ENCODE data around the gene GM2A.
A peak's percentile ranks its signal among the peaks of the same experiment; 100 is the strongest.
"Not testable (repeated sequence)": the region's sequence is repeated elsewhere in the genome, so short reads cannot be mapped to it uniquely, and the experiment has no call there.

GM2A gene

DNA sequence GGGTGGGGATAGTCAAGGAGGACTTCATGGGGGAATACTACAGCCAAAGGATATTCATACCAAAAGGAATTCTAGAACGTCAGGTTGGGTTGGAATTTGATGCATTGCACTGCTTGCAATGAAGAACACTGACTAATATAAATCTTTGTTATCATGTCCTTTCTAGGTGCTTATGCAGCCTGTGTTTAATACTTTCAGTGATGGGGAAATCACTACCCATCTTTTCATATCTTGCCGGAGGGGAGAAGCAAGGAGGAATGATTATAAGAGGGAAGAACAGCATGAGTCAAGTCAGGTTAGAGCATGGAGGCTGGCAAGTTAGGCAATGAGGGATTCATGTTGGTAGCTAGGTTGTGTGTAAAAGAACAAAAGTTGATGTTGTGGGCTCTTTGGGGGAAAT, 24.0 kb upstream of the GM2A start:
- no peak for DNase-seq (ENCODE audit: low read depth)

DNA sequence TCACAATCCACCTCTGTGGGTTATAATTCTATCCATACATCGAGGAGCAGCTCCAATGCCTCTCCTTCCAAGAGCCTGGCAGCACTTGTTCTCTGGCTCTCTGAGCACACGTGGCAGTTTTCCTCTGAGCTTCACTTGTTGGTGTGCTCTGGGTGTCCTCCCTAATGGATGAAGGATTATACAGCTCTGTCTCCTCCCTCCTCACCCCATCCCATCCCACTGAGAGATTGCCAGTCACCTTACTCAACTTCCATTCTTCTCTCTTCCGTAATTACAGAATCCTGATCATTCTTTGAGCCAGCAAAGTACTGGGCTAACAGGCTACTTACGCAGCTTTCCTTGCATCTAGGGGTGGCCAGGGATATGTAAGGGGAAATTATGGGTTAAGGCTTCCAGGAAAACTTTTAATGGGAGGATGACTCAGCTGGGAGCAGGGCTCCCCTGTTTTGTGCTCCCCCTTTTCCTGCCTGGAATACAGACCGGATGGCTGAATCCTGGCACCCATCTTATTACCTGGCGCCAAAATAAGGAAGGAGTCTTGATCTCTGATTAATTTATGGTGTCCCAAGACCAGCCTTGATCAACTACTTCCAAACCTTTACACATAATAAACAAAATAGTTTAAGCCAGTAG, 22.8 kb upstream of the GM2A start:
- DNase-seq (ENCODE audit: low read depth), result no peak

DNA sequence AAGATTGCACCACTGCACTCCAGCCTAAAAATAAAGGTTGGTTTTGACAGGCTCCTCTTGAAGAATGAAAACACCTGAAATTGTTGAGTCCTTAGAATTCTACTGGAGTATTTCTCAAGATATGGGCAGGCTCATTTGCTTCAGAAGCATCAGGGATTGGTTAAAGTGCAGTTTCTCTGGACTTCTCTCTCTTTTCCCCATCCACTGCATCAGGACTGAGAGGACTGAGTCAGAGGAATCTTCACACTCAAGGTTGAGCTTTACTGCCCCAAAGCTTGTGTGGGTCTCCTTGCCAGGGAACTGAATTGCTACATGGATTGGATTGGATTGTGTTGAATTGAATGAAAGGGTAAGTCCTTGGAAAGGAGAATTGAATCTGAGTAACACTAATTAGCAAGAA, 21.6 kb upstream of the GM2A start:
- no peak for DNase-seq (ENCODE audit: low read depth)

DNA sequence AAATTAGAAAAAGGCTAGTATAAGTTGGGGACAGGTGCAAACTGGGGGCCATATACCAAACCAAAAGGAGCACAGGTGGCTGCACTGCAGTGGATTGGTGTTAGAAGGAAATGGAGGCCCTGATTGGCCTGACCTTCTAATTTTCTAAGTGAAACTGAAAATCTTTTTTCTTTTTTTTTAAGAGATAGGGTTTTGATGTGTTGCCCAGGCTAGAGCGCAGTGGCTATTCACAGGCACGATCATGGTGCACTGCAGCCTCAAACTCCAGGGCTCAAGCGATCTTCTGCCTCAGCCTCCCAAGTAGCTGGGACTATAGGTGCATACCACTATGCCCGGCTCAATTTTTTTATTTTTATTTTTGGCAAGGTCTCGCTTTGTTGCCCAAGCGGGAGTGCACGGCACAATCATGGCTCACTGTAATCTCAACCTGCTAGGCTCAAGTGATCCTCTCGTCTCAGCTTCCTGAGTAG, 19.3 kb upstream of the GM2A start:
- DNase-seq (ENCODE audit: low read depth), result no peak

DNA sequence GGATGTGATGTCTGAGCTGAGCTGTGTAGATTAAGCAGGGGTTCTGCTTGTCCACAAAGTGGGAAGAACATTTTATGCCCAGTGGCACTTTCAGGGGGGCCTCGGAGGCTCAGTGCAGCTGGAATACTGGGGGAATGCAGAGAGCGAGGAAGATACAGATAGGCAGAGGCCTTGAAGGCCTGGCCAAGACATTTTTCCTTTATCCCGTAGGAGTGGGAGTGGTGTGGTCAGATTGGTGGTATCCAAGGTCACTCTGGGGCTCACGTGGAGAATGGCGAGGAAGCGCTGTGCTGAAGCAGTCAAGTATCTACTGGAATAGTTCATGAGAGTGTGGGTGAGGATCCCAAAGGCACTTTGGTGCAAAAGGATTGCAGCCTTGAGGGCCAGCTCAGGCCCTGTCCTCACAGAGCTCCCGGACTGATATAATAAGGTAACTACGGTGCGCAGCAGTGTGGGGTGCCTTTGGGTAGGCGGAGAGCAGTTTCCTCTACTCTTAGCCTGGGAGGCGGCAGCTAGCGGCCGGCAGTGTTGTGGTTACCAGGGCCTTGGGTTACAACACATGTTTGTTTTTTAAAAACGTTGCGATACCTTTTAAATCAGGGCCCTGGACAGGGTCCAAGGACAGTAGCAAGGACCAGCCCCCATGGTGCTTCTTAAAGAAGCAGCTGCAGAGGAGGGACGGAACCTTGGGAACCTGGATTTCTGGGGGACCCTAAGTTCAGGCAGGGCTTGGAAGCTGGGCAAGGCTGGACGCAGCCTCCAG, 18.3 kb upstream of the GM2A start:
- DNase-seq (ENCODE audit: low read depth), result peak; percentile 56

DNA sequence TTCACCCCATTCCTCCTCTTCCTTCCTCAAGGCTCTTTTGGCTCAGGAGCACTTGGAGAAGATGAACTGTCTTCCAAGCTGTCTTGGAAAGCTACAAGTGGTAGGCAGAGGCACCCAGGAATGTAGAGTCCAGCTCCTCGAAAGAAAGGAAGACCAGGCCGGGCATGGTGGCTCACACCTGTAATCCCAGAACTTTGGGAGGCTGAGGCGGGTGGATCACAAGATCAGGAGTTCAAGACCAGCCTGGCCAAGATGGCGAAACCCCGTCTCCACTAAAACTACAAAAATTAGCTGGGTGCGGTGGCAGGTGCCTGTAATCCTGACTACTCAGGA, 17.8 kb upstream of the GM2A start:
- DNase-seq (ENCODE audit: low read depth), result not testable (repeated sequence)

DNA sequence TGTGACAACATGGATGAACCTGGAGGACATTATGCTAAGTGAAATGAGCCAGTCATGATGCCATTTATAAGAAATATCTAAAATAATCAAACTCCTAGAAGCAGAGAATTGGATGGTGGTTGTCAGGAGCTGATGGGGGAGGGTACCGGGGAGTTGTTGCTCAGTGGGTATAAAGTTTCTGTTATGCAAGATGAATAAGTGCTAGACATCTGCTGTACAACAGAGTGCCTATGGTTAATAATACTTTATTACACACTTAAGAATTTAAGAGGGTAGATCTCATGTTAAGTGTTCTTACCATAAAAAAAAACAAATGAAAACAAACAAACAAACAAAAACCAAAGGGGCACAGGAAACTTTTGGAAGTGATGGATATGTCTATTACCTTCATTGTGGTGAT, 16.1 kb upstream of the GM2A start:
- no peak for DNase-seq (ENCODE audit: low read depth)

DNA sequence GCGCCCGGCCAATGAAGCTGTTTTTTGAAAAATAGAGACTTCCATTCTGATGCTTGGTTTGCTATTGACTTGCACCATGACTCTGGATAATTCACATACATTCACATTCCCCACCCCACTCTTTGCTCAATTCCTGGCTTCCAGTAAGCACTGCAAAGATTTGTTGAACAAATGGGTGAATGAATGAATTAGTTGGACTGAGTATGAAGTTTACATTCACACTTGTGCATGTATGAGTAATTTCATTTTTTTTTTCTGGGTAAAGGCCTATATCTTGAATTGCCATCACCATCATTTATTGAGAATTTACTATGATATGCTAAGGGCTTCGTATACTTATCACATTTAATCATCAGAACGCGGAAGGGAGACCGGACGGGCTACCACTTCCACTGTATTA, 15.3 kb upstream of the GM2A start:
- no peak for DNase-seq (ENCODE audit: low read depth)

DNA sequence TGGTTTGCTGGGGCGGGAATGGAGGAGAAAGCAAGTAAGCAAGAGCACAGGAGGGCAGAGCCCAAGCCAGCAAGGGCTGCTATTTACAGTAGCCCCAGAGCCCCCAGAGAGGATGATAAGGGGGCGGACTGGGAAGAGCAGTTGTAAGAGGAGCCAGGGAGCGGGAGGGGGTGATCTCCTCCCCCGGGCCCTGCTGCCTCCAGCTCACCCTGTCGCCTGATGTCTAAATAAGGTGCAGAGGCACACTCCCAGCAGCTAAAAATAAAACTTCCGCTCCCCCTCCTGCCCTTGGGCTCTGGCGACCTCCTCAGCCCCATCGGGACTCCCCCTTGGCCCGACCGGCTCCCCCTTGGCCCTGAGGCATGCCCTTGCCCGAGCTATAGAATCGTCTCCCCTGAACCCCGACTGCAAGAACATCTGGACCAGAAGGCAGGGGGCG, 14.7 kb upstream of the GM2A start:
- no peak for DNase-seq (ENCODE audit: low read depth)

DNA sequence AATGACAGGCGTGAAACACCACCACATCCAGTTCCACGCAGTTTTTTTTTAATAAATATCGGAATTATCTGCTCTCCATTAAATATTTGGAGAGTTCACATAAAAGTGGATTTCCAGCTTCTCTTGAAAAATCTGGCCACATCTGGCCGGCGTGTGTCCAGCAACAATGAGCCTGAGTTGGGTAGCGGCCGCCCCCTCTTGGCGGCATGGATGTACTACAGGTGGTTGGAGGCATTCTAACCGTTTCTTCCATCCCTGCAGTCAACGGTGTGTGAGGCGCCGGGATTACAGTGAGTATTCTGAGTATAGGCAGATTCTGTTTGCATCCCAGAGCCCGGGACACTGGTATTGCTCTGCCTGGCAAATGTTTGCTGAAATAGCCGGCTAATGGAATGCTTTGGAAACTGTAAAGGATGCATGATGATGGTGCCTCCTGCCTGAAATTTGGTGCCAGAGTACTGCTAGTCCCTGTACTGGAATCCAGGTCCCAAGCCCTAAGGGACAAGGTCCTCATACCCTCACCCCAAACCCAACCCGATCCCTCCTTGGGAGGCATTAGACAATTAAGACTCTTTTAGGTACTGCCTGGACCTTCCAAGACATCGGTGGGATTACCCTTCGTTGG, 13.6 kb upstream of the GM2A start:
- DNase-seq (ENCODE audit: low read depth), result peak; percentile 36

DNA sequence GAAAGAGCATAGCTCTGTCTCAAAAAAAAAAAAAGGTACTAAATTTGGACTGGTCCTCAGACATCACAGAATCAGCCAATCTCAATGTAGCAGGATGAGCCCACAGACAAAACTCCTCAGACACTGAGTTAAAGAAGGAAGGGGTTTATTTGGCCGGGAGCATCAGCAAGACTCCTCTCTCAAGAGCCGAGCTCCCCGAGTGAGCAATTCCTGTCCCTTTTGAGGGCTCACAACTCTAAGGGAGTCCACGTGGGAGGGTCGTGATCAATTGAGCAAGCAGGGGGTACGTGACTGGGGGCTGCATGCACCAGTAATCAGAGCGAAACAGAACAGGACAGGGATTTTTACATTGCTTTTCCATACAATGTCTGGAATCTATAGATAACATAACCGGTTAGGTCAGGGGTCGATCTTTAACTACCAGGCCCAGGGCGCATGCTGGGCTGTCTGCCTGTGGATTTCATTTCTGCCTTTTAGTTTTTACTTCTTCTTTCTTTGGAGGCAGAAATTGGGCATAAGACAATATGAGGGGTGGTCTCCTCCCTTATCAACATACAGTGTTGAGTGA, 12.6 kb upstream of the GM2A start:
- not testable (repeated sequence) for DNase-seq (ENCODE audit: low read depth)

DNA sequence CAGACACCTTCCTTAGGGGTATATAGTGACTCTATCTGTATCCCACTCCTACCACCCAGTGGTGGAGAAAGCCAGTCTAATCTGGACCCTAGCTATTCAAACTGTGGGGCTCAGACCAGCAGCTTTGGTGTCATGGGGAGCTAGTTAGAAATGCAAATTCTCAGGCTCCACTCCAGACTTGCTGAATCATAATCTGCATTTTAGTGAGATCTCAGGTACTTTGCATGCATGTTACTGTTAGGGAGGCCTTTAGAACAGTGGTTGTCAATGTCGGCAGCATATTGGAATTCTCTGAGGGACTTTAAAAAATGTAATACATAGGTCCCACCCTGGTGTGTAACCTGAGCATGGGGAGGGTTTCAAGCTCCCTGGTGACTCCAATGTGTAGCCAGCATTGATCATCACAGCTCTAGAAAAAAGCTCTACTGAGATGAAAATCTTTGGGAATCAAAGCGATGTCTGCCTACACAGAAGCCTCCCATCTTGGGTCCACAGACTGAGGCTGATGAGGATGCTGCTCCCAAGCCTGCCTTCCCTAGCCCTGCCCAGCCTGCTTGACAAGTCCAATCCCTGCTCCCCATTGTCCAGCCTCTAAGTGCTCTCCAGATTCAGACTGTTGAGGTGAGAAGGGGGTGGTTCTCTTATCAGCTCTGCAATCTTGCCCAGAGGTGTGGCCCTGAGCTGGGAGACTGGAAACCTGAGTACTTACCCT, 11.9 kb upstream of the GM2A start:
- no peak for DNase-seq (ENCODE audit: low read depth)

DNA sequence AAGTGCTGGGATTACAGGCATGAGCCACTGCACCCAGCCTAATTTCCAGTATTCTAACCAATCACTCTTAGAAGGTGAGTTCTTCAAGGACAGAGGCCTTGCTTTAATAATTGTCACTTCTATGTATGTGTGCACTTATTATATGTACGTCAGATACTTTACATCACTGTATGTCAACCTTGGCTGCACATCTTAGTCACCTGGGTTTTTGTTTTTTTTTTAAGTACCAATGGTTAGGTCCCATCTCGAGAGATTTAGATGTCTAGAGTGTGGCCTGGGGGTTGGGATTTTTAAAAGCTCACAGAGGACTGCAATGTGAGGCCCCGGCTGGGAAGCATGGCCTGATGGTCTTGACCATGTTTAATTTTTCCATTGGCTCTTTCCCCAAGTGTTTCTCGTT, 9.9 kb upstream of the GM2A start:
- DNase-seq (ENCODE audit: low read depth), result no peak

DNA sequence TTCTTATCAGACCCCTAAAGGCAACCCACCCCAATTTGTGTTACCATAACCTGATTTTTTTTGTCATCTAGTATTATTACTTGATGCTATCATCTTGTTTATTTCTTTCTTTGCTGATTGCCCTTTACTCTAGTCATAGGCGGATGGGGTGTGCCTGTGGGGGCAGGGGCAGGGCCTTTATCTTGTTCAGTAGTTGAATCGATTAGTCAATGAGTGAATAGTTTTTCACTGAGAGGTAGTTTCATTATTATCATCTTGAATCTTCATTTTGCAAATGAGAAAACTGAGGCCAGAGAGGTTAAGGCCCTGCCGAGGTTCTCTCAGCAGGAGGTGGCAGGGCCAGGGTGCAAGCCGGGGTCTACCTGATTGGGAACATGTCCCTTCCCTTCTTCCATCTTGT, 9.4 kb upstream of the GM2A start:
- DNase-seq (ENCODE audit: low read depth), result no peak

DNA sequence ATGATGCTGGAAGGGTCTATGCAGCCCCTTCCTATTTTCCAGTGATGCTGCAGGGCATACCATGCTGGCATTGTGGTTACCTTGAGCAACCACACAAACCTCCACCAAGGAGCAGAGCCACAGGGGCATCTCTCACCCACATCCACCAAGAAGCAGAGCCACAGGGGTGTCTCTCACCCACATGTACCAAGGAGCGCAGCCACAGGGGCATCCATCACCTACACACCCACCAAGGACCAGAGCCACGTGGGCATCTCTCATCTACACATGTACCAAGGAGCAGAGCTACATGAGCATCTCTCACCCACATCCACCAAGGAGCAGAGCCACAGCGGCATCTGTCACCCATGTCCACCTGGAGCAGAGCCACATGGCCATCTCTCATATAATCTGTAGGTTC, 8.8 kb upstream of the GM2A start:
- no peak for DNase-seq (ENCODE audit: low read depth)

DNA sequence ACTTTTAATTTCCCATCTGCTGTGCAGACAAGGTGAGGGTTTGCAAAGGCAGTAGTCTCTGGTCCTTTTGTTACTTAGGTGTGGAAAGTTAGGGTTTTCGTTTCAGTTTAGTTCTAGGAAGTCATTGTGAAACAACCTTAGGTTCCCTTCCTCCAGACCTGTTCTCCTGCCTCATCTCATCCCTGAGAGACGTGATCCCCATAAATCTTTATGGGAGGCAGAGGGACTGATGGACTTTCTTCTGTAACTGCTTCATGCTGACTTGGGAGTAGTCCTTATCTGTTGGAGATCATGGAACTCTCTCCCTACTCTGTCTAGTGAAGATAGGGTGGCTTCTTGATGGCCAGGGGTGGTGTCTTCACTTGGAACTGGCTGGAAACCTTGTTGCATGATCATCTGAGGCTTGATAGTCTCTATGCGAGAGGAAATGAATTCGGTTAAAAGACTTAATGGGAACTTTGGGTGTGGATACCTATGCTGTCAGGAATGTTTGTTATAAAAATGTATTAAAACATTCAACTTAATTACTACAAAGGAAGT, 7.2 kb upstream of the GM2A start:
- no peak for DNase-seq (ENCODE audit: low read depth)

DNA sequence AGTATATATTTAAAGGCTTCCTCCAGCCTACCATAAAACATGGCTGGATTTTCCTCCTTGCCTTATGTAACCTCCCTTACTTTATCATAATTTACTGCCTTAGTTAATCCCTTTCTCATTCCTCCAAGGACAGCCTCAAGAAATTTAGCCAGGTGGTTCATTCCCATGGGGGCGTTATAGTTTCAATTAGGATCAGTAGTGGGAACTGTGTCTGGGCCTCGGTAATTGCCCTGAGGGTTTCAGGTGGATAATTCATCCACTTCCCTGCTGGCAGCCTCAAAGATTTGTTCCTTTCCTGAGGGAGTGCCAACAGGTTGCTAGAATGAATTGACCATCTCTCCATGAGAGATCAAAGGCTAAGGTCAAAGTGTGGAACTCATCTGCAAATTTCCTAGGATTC, 4.3 kb upstream of the GM2A start:
- DNase-seq (ENCODE audit: low read depth), result no peak

DNA sequence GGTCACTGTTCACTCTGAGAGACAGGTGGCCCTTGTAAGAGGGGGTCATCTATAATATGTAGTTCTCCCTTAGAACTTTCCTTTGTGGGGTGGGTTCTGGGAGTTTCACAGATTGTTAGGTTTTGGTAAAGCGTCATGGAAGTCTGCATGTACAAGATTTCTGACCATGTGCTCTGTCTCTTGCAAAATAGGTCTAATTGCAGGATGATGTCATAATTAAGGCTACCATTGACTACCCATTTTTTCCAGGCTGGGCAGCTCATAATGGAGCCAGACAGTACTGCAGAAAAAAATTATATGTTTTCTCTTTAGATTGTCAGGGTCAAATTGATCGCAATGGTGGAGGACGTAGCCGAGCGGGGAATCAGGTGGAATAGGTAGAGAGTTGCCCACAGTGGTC, 3.7 kb upstream of the GM2A start:
- DNase-seq (ENCODE audit: low read depth), result no peak

DNA sequence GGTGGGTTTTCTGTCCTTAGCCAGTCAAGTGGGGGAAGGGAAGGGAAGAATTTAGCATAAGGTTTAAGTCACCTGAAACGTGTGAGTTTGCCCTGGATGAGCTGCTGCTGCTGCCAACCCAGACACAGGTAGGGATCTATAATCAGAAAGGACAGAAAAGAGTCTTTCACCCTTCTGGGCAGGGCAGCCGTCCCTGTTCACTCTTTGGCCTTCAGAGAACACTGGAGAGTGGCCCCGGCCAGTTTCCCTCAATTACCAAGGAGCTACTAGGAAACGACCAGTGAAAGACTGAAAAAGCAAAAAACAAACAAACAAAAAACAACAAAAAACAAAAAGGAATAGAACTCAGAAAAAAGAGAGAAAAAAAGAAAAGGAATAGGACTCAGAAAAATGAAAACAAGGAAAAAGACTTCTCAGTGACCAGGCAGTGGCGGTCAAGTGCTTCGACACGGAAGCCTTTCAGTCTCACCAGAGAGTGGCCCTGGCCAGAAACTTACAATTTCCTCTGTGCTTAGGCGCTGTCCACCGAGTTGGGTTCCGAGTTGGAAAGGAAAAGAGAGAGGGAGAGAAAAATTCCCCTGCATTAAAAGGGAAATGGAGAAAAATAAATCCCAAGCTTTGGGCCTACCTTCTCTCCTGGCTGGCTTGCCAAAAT, 2.5 kb upstream of the GM2A start:
- DNase-seq (ENCODE audit: low read depth), result no peak

DNA sequence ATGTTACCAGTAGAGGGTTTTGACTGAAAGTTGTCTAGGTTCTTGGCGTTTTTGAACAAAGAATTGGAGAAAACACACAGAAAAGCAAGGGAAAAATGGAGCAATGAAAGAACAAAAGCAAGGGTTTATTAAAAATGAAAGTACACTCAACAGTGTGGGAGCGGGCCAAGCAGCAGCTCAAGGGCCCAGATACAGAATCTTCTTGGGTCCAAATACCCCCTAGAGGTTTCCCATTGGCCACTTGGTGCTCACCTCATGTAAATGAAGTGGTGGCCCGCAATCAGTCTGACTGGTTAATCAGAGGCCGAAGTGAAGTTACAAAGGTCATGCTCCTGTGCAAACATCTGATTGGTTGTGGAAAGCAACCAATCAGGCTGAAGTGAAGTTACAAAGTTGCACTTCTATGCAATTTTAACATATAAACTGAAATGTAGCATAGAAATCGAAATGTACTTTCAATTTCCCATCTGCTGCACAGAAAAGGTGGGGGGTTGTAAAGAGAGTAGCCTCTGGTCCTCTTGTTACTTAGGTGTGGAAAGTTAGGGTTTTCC, 1.9 kb upstream of the GM2A start:
- DNase-seq (ENCODE audit: low read depth), result no peak

DNA sequence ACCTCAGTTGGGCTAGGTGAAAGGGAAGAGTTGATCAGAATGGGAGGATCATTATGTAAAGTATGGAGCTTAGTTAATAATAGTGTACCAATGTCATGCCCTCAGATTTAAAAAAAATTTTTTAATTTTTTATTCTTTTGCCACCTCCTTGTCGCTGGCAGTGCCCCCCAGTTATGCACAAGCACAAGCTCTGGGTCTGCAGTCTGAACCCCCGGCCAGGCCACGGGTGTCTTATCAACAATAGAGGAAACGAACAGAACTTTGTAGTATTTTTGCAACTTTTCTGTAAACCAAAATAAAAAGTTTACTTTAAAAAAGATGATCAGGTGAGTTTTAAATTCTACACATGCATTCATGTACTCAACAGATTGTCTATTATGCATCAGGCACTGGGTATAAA, 1.4 kb upstream of the GM2A start:
- no peak for DNase-seq (ENCODE audit: low read depth)

DNA sequence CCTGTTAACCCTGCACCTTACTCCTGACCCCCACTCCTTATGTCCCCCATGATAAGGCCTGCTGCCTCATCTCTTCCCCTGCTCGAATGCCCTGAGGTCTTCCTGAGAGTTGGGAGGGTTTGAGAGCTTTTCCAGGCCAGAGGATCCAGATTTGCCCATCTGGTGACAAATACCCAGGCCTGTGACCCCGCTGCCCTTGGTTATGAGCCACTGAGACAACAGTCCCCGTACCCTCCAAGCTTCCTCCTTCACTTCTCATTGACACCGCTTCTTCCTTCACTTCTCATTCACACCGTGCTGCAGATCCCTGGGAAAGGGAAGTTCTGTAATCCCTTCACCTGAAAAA, 593 bp downstream of the GM2A start:
- DNase-seq (ENCODE audit: low read depth), result no peak

Measured in fibroblast of the conjunctiva (primary cell).